OCI-LY7 (cell line): ENCODE data around the gene ADAM12. TPM values are rescaled to one million over a fixed set of nuclear protein-coding genes. Genes with fewer than 3 reads are reported as not detected.

ENCODE experiments used
- BruUV-seq: library from RNA; stranded (reverse); fragments of 400-500 nt; replicated peaks from 2 replicates; lab custom pipeline; 2021; lab: Mats Ljungman, UMichigan
- CTCF ChIA-PET: fragments of 300-600 bp; sonication (Branson Sonifier 250); formaldehyde crosslinking; loops from one replicate; lab custom pipeline; 2022; ENCODE audit warnings: antibody characterized with exemption; ENCODE audit not compliant: unreplicated experiment; lab: Charles Lee
- POLR2A ChIA-PET: fragments of 300-600 bp; sonication (Branson Sonifier 250); formaldehyde crosslinking; loops from one replicate; lab custom pipeline; 2022; ENCODE audit warnings: antibody characterized with exemption; lab: Charles Lee
- DNase-seq: peaks from one replicate; pipeline ENCODE4 v3.0.0-alpha.2; 2015; ENCODE audit warnings: low spot score
- H2AFZ ChIP-seq: fragments of 200-600 bp; sonication (generic), shearing (Covaris generic); 2 replicates; pipeline ENCODE4 v1.6.1; 2014; ENCODE audit warnings: mild to moderate bottlenecking, antibody characterized with exemption, low read length, moderate library complexity
- H3K27ac ChIP-seq: fragments of 200-600 bp; sonication (generic); 2 replicates; pipeline ENCODE4 v1.5.1; 2014; ENCODE audit warnings: mixed run types, low read depth, mild to moderate bottlenecking, moderate library complexity, low read length, inconsistent platforms; ENCODE audit not compliant: poor library complexity, severe bottlenecking
- H3K36me3 ChIP-seq: fragments of 200-600 bp; sonication (generic); 2 replicates; pipeline ENCODE4 v1.6.1; 2014; ENCODE audit warnings: mild to moderate bottlenecking, antibody characterized with exemption, low read length, moderate library complexity, mixed read lengths; ENCODE audit not compliant: insufficient read depth
- H3K4me1 ChIP-seq: fragments of 200-600 bp; sonication (generic); 2 replicates; pipeline ENCODE4 v1.5.1; 2014; ENCODE audit warnings: mild to moderate bottlenecking, low read length; ENCODE audit not compliant: insufficient read depth, poor library complexity, severe bottlenecking
- H3K4me2 ChIP-seq: fragments of 200-600 bp; sonication (generic); 2 replicates; pipeline ENCODE4 v1.6.1; 2014; ENCODE audit warnings: mild to moderate bottlenecking, low read length
- H3K4me3 ChIP-seq: fragments of 200-600 bp; sonication (generic); 2 replicates; pipeline ENCODE4 v1.5.1; 2014; ENCODE audit warnings: mild to moderate bottlenecking, low read depth, low read length; ENCODE audit not compliant: poor library complexity, severe bottlenecking
- H3K79me2 ChIP-seq: fragments of 200-600 bp; sonication (generic); 2 replicates; pipeline ENCODE4 v1.6.1; 2016; ENCODE audit warnings: low read depth, mild to moderate bottlenecking, low read length, moderate library complexity, mixed read lengths; ENCODE audit not compliant: insufficient read depth
- H3K9me2 ChIP-seq: fragments of 200-600 bp; sonication (generic); 2 replicates; pipeline ENCODE4 v1.6.1; 2016; ENCODE audit warnings: mild to moderate bottlenecking, low read length, mixed read lengths; ENCODE audit not compliant: insufficient read depth
- H3K9me3 ChIP-seq: fragments of 200-600 bp; sonication (generic); 2 replicates; pipeline ENCODE4 v1.6.1; 2014; ENCODE audit warnings: mild to moderate bottlenecking, mixed run types, low read length, mixed read lengths
- H4K20me1 ChIP-seq: fragments of 200-600 bp; sonication (generic); 2 replicates; pipeline ENCODE4 v1.6.1; 2014; ENCODE audit warnings: mild to moderate bottlenecking, antibody characterized with exemption, low read length, moderate library complexity, mixed read lengths; ENCODE audit not compliant: insufficient read depth
- CTCF ChIP-seq: fragments of 200-600 bp; sonication (generic); conservative IDR thresholded peaks from 2 replicates; pipeline ENCODE4 v1.5.1; 2014; ENCODE audit warnings: mild to moderate bottlenecking, antibody characterized with exemption, low read length, moderate library complexity, mixed read lengths
- EZH2phosphoT487 ChIP-seq: fragments of 200-600 bp; sonication (generic); IDR thresholded peaks from 2 replicates; pipeline ENCODE4 v1.6.1; 2018; ENCODE audit warnings: low read depth, borderline replicate concordance, mild to moderate bottlenecking, mixed run types, antibody characterized with exemption, low read length, moderate library complexity, mixed read lengths
- intact Hi-C: fragments of 100-400 bp; cut with micrococcal nuclease; formaldehyde crosslinking; loops from one replicate; pipeline ENCODE4 v1.10.0; 2022; ENCODE audit not compliant: unreplicated experiment
- total RNA-seq, 2 experiments: library from RNA; depleted of rRNA in 1 of 2; stranded (reverse); fragments of >200 nt in 1 of 2; shearing (Covaris generic) in 1 of 2; gene quantifications; 2 replicates each; pipeline ENCODE4 v1.2.3, GENCODE V29; 2014 to 2022

The ADAM12 gene
- total RNA-seq, 2 experiments from 2014 or later: 0.06 TPM; not detected in 1

GRCh38 chr10:126421756-126422256 is 33.5 kb upstream of the ADAM12 start:
- no peak for DNase-seq
- Histone ChIP-seq H3K36me3 (no peaks in the 10 kb centered on the region), H3K9me2 (no peaks in the 10 kb centered on the region), H3K4me2 (no peak overlapping the region), H3K4me1 (no peaks in the 10 kb centered on the region), H4K20me1 (no peaks in the 10 kb centered on the region), H2AFZ (no peak overlapping the region), H3K79me2 (no peaks in the 10 kb centered on the region), H3K4me3 (no peak overlapping the region), H3K9me3 (no peaks in the 10 kb centered on the region), H3K27ac (no peak overlapping the region)
- BruUV-seq: no TSS peak
- CTCF ChIA-PET: no interaction called here
- POLR2A ChIA-PET: no interaction called here
- no peak for TF ChIP-seq CTCF
- TF ChIP-seq EZH2phosphoT487: no peak
- intact Hi-C loops: no loop called here

DNA sequence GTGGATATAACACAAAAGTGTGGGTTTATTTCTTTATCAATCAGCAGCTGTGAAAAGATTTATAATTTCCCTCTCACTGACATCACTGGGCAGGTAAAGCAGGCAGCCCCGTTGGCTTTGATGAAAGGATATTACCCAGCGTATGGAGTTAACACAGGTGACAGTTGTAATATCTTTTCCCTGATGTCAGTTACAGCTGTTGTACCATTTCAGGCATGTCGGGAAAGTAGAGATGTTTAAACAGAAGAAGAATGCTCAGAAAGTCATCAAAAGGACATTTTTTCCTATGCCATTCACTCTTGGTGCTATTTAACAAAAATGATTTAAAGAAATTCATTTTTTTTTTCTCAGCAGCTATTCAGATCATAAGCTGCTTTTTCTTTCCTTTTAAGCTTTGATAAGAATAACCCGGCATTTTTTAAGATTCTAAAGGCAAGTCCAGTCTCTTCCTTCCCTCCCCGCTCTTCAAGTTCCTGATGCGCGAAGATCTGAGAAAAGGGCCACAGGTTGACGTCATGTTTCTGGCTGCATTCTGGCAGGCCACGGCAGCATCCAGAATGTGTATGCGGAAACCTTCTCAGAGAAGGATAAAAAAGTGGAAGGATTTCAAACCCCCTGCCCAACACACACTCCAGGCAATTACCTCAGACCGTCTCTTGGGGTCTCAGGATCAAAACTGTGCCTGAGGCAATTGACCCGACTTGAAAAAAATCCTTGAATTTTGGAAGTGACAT is 32.5 kb upstream of the ADAM12 start:
- H3K79me2 ChIP-seq: no peaks in the 10 kb centered on the region
- no peak overlapping the region for H3K27ac ChIP-seq
- no peaks in the 10 kb centered on the region for H3K4me1 ChIP-seq
- BruUV-seq: no TSS peak
- intact Hi-C loops: no loop called here
- H3K9me2 ChIP-seq: no peaks in the 10 kb centered on the region
- no peak for TF ChIP-seq EZH2phosphoT487
- no peak for TF ChIP-seq CTCF
- no peak overlapping the region for H2AFZ ChIP-seq
- no peak overlapping the region for H3K4me2 ChIP-seq
- no peaks in the 10 kb centered on the region for H3K36me3 ChIP-seq
- H3K9me3 ChIP-seq: no peaks in the 10 kb centered on the region
- no peaks in the 10 kb centered on the region for H4K20me1 ChIP-seq
- DNase-seq: no peak
- no peak overlapping the region for H3K4me3 ChIP-seq
- ChIA-PET CTCF (no interaction called here), POLR2A (no interaction called here)

DNA sequence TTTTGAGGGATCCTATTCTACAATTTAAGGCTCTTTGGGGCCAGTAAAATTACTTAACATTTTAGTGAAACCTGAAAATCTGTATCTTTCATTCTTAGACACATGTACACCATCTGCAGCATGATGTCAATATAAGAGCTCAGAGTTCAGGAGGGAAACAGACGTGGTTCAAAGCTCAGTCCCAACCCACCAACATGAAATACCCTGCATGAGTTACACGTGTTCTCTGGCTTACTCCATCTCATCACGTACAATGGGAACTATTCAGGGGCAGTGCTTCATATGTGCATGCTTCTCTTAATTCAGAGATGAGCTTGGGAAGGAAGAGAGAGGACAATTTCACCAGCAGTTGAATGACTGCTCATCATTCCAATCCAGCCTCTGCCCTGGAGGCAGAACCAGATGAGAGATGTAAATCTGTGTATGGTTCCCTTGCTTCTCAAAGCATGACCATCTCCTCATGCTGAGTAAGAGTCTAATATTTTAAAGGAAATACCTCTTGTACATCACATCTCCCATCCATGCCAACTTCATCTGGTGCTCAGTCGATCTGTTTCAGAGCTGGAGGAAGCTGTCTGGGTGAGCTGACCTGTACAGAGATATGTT is 29.0 kb upstream of the ADAM12 start:
- Histone ChIP-seq H3K9me2 (no peaks in the 10 kb centered on the region), H3K4me1 (no peaks in the 10 kb centered on the region), H2AFZ (no peak overlapping the region), H3K4me3 (no peak overlapping the region), H3K4me2 (no peak overlapping the region), H4K20me1 (no peaks in the 10 kb centered on the region), H3K36me3 (no peaks in the 10 kb centered on the region), H3K9me3 (no peaks in the 10 kb centered on the region), H3K79me2 (no peaks in the 10 kb centered on the region), H3K27ac (no peak overlapping the region)
- intact Hi-C loops: no loop called here
- CTCF ChIA-PET: no interaction called here
- TF ChIP-seq EZH2phosphoT487 (no peak), CTCF (no peak)
- no TSS peak for BruUV-seq
- no peak for DNase-seq
- POLR2A ChIA-PET: no interaction called here
